Measurements from ENCODE around the gene CDX4. TPM values are rescaled to one million over a fixed set of nuclear protein-coding genes. Genes with fewer than 3 reads are reported as not detected.

CDX4 gene
- total RNA-seq, 1 experiment from 2014 or later: not detected

DNA sequence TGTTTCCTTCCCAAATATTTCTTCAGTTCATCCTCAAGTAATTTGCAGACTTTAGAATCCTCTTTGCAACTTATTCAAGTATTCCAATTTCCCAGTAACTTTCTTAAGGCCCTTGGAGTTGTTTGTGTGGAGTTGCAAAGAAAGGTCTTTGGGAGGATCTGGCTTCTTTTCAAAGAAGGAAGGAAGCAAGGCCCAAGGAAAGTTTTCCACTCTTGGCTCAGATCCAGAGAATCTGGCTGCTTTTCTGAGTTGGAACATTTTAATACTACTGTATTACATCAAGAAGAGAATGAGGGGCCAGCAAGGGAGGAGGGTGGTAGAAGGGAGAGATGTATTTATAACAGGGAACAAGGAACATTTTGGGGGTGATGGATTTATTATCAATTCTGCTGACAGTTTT lies 10.5 kb downstream of the CDX4 start:
- no peak overlapping the region for H2AFZ ChIP-seq (ENCODE audit: low read depth, low read length, poor library complexity, severe bottlenecking)
- ChIA-PET RAD21 (ENCODE audit: low non-redundant PET in 1 of 2, low total read pairs in 2 of 2, uncharacterized antibody in 2 of 2, unreplicated experiment in 2 of 2) (no interaction called here), POLR2A (no interaction called here), CTCF (no interaction called here)
- no peaks in the 10 kb centered on the region for H3K27me3 ChIP-seq (ENCODE audit: insufficient read depth, low read length)
- H3K9me3 ChIP-seq (ENCODE audit: control insufficient read depth in 1 of 2, insufficient read depth in 1 of 2, low read depth in 1 of 2, low read length in 2 of 2): no peaks in the 10 kb centered on the region
- intact Hi-C loops (cut with micrococcal nuclease): no loop called here
- H4K20me1 ChIP-seq (ENCODE audit: insufficient read depth): no peaks in the 10 kb centered on the region
- no peaks in the 10 kb centered on the region for H3K79me2 ChIP-seq (ENCODE audit: insufficient read depth, low read length)
- no peak overlapping the region for H3K4me2 ChIP-seq (ENCODE audit: low read length)
- no peak for DNase-seq (ENCODE audit: low read depth, low spot score)
- no peak overlapping the region for H3K27ac ChIP-seq (ENCODE audit: low read depth, low read length)
- H3K9me2 ChIP-seq (ENCODE audit: insufficient read depth): no peaks in the 10 kb centered on the region
- no peaks in the 10 kb centered on the region for H3K4me1 ChIP-seq (ENCODE audit: control insufficient read depth in 1 of 2, insufficient read depth in 2 of 2, low read length in 2 of 2)
- TF ChIP-seq TCF7L2 (IDR thresholded peaks at IDR 0.05; ENCODE audit: borderline replicate concordance, extremely low read depth, insufficient read depth, insufficient read length): no peak
- TF ChIP-seq, protein P1, sequence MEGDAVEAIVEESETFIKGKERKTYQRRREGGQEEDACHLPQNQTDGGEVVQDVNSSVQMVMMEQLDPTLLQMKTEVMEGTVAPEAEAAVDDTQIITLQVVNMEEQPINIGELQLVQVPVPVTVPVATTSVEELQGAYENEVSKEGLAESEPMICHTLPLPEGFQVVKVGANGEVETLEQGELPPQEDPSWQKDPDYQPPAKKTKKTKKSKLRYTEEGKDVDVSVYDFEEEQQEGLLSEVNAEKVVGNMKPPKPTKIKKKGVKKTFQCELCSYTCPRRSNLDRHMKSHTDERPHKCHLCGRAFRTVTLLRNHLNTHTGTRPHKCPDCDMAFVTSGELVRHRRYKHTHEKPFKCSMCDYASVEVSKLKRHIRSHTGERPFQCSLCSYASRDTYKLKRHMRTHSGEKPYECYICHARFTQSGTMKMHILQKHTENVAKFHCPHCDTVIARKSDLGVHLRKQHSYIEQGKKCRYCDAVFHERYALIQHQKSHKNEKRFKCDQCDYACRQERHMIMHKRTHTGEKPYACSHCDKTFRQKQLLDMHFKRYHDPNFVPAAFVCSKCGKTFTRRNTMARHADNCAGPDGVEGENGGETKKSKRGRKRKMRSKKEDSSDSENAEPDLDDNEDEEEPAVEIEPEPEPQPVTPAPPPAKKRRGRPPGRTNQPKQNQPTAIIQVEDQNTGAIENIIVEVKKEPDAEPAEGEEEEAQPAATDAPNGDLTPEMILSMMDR (IDR thresholded peaks at IDR 0.05 in 2 of 3, conservative IDR thresholded peaks at IDR 0.05 in 1 of 3; ENCODE audit: borderline replicate concordance in 1 of 3, insufficient read depth in 1 of 3, low read depth in 2 of 3, low read length in 2 of 3): no peak
- TF ChIP-seq ELF1 (IDR thresholded peaks at IDR 0.05; ENCODE audit: borderline replicate concordance, low read depth): no peak
- no peak for TF ChIP-seq ZNF274 (IDR thresholded peaks at IDR 0.05; ENCODE audit: low read depth, low read length)
- no peak for TF ChIP-seq SIN3A (IDR thresholded peaks at IDR 0.05; ENCODE audit: low read depth)
- TF ChIP-seq CBX3 (IDR thresholded peaks at IDR 0.05; ENCODE audit: low read depth): no peak
- TF ChIP-seq RAD21 (IDR thresholded peaks at IDR 0.05; ENCODE audit: low read depth): no peak
- TF ChIP-seq JUND (IDR thresholded peaks at IDR 0.05): no peak
- no peak for TF ChIP-seq CEBPB (IDR thresholded peaks at IDR 0.05; ENCODE audit: low read depth)
- TF ChIP-seq POLR2AphosphoS5 (IDR thresholded peaks at IDR 0.05; ENCODE audit: low read depth, low read length): no peak
- no peak for TF ChIP-seq SP1 (IDR thresholded peaks at IDR 0.05; ENCODE audit: low read depth)
- no peak for TF ChIP-seq FOSL1 (IDR thresholded peaks at IDR 0.05; ENCODE audit: low read depth)
- no peak for TF ChIP-seq SRF (IDR thresholded peaks at IDR 0.05; ENCODE audit: low read depth)
- TF ChIP-seq, protein P2, sequence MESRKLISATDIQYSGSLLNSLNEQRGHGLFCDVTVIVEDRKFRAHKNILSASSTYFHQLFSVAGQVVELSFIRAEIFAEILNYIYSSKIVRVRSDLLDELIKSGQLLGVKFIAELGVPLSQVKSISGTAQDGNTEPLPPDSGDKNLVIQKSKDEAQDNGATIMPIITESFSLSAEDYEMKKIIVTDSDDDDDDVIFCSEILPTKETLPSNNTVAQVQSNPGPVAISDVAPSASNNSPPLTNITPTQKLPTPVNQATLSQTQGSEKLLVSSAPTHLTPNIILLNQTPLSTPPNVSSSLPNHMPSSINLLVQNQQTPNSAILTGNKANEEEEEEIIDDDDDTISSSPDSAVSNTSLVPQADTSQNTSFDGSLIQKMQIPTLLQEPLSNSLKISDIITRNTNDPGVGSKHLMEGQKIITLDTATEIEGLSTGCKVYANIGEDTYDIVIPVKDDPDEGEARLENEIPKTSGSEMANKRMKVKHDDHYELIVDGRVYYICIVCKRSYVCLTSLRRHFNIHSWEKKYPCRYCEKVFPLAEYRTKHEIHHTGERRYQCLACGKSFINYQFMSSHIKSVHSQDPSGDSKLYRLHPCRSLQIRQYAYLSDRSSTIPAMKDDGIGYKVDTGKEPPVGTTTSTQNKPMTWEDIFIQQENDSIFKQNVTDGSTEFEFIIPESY (IDR thresholded peaks at IDR 0.05; ENCODE audit: extremely low read depth, insufficient replicate concordance, low read length): no peak
- no peaks in the 10 kb centered on the region for H3K36me3 ChIP-seq (ENCODE audit: control insufficient read depth in 1 of 2, insufficient read depth in 2 of 2, low read length in 2 of 2)
- H3K9ac ChIP-seq (ENCODE audit: low read length): no peak overlapping the region
- no TSS peak for BruUV-seq (replicated peaks)
- H3K4me3 ChIP-seq (replicated peaks in 1 of 2; ENCODE audit: low read depth in 1 of 2, low read length in 2 of 2): no peak overlapping the region
- no peak for ATAC-seq
